Coronary artery (tissue), 2 donors: Measurements from ENCODE around the gene SHROOM2.
"Not testable (repeated sequence)": the region's sequence is repeated elsewhere in the genome, so short reads cannot be mapped to it uniquely, and the experiment has no call there.

Experiments used
- DNase-seq: peaks from one replicate; pipeline ENCODE4 v3.0.0-alpha.2; 2017; ENCODE audit warnings: low spot score
- H3K27ac ChIP-seq, 2 donors: fragments of 200-600 bp; sonication (generic); one replicate each; pipeline ENCODE4 v1.5.1; 2016 to 2019
- H3K4me3 ChIP-seq: fragments of 200-600 bp; sonication (generic); 2 replicates; pipeline ENCODE4 v1.5.1; 2016; ENCODE audit warnings: mild to moderate bottlenecking, moderate library complexity
- TF ChIP-seq, protein P1 (sequence below): fragments of 200-600 bp; sonication (generic); IDR thresholded peaks from one replicate; pipeline ENCODE4 v1.5.1; 2019; ENCODE audit warnings: antibody characterized with exemption

Gene SHROOM2

DNA sequence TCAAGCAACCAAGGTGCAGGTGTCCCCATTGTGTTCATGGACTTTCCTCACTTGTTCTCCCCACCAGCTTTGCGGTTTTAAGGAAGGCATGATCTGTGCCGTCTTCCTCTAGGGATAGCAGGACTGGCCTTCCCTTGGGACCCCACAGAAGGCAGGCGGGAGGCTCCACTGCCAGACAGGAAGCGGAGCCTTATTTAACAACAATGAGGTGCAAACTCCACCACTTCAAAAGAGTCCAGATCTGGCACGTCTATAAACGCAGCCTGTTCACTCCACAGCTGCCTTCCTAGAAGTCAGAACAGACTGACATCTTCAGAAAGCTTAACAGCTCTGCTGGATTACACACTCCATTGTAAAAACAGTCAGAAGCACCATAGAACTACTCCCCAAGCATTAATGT lies 18.9 kb upstream of the SHROOM2 start:
- TF ChIP-seq, protein P1, sequence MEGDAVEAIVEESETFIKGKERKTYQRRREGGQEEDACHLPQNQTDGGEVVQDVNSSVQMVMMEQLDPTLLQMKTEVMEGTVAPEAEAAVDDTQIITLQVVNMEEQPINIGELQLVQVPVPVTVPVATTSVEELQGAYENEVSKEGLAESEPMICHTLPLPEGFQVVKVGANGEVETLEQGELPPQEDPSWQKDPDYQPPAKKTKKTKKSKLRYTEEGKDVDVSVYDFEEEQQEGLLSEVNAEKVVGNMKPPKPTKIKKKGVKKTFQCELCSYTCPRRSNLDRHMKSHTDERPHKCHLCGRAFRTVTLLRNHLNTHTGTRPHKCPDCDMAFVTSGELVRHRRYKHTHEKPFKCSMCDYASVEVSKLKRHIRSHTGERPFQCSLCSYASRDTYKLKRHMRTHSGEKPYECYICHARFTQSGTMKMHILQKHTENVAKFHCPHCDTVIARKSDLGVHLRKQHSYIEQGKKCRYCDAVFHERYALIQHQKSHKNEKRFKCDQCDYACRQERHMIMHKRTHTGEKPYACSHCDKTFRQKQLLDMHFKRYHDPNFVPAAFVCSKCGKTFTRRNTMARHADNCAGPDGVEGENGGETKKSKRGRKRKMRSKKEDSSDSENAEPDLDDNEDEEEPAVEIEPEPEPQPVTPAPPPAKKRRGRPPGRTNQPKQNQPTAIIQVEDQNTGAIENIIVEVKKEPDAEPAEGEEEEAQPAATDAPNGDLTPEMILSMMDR: no peak
- no peak for DNase-seq

DNA sequence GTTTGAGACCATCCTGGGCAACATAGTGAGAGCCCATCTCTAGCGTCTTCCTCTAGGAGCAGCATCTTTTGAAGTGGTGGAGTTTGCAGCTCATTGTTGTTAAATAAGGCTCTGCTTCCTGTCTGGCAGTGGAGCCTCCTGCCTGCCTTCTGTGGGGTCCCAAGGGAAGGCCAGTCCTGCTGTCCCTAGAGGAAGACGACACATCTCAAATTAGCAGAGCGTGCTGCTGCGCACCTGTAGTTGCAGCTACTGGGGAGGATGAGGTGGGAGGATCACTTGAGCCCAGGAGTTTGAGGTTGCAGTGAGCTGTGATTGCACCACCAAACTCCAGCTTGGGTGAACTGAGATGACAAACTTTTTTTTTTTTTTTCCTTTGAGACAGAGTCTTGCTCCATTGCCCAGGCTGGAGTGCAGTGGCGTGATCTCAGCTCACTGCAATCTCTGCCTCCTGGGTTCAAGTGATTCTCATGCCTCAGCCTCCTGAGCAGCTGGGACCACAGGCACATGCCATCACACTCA lies 17.8 kb upstream of the SHROOM2 start:
- not testable (repeated sequence) for H3K27ac ChIP-seq, H3K4me3 ChIP-seq, DNase-seq

More for the DNA sequence above, 18.9 kb upstream of the SHROOM2 start:
- Histone ChIP-seq H3K4me3 (no peak overlapping the region), H3K27ac (no peak overlapping the region)

DNA sequence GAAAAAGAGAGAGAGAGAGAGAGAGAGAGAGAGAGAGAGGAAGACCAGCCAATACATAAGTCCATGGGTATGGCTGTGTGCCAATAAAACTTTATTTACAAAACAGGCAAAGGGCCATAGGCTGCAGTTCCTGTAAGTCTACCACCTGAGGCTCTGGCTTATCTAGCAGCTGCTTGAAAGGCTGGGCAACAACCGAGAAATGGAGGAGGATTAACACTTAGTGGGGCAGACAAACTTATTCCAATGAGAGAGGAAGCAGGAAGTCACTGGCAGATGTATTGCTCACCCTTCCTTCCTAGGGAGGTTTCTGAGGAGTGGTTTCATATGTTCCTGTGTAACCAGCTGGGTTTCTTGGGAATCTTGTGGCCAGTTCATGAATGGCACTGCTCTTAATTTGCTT lies 15.9 kb upstream of the SHROOM2 start:
- DNase-seq: no peak
- Histone ChIP-seq H3K27ac (no peak overlapping the region), H3K4me3 (no peak overlapping the region)
- TF ChIP-seq, protein P1: no peak

DNA sequence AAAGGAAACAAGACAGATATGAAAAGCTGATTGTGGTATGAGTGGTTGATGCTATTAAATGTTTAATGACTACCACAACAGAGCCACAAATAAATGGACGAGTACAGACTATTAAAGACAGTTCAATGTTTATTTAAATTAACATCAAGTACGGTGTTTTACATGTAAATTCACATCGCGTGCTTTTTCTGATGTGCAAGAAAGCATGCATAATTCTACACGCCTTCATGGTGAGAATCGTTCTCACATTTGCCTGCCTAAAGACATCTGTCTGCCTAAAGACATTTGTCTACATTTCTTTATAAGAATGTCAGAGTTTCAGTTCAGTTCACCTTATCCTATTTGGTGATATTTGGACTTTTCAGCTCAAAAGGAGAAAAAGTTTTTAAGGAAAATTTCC lies 13.3 kb upstream of the SHROOM2 start:
- H3K4me3 ChIP-seq: no peak overlapping the region
- no peak for DNase-seq
- no peak overlapping the region for H3K27ac ChIP-seq
- TF ChIP-seq, protein P1: no peak

DNA sequence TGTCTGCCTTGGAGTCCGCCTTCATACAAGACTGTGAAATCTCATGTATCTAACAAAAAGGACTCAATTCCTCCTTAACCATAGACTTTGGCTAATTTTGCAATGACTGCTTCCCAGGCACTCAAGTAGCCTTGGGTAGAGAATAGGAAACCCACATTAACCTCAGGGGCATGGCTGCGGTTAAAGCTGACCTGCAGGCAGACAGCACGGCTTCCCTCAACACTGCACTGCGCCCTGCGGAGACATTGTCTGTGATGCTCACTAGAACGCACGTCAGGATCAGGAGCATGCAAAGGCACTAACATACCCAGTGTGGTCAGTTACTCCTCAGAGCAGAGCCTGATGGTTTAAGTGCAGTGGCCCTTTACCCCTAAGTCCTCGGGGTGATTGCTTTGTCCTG lies 10.3 kb upstream of the SHROOM2 start:
- no peak overlapping the region for H3K27ac ChIP-seq
- DNase-seq: no peak
- H3K4me3 ChIP-seq: no peak overlapping the region
- TF ChIP-seq, protein P1: no peak

DNA sequence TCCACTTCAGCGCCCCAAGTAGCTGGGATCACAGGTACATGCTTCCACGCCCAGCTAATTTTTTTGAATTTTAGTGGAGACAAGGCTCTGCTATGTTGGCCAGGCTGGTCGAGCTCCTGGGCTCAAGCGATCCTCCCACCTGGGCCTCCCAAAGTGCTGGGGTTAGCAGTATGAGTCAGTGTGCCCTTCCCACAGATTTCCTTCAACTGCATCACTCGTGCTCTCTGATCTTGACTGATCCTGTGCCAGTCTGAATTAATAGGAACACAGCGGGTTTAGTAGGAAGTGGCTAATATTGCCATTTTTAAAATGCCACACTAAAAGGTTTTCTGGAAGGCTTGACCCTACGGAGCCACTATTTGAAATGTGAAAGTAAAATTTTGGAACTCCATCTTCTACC lies 4.3 kb upstream of the SHROOM2 start:
- TF ChIP-seq, protein P1: no peak
- Histone ChIP-seq H3K27ac (no peak overlapping the region), H3K4me3 (no peak overlapping the region)
- DNase-seq: no peak

DNA sequence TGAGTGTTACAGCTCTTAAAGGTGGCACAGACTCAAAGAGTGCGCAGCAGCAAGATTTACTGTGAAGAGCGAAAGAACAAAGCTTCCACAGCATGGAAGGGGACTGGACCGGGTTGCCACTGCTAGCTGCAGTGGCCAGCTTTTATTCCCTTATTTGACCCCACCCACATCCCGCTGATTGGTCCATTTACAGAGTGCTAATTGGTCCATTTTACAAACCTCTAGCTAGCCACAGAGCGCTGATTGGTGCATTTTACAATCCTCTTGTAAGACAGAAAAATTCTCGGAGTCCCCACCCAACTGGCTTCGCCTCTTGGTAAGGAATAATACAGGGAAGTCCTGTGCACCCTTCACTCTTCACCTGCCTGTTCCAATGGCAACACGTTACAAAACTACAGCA lies 1.9 kb upstream of the SHROOM2 start:
- no peak for DNase-seq
- H3K27ac ChIP-seq: no peak overlapping the region
- H3K4me3 ChIP-seq: no peak overlapping the region
- TF ChIP-seq, protein P1: no peak
